Activated naive CD4-positive, alpha-beta T cell treated with anti-CD3 and anti-CD28 coated beads, Interleukin-2, amount 10 ng/mL, durations not matched to agents 7 days and 5 days (primary cell): ENCODE data around the gene ZEB1.
"Not testable (repeated sequence)": the region's sequence is repeated elsewhere in the genome, so short reads cannot be mapped to it uniquely, and the experiment has no call there.

Experiments
- CTCF ChIA-PET: fragments of 350-600 bp; sonication (Branson Sonifier 250); formaldehyde crosslinking; loops from one replicate; lab custom pipeline; 2021; ENCODE audit warnings: antibody characterized with exemption; lab: Charles Lee
- DNase-seq: peaks from one replicate; pipeline ENCODE4 v3.0.0-alpha.2; 2020
- H3K27ac Mint-ChIP-seq: one replicate; pipeline ENCODE4 v1.8.0; 2021; ENCODE audit warnings: mild to moderate bottlenecking, moderate library complexity, mixed read lengths
- H3K27me3 Mint-ChIP-seq: one replicate; pipeline ENCODE4 v1.8.0; 2021; ENCODE audit warnings: mild to moderate bottlenecking, mixed read lengths
- H3K36me3 Mint-ChIP-seq: one replicate; pipeline ENCODE4 v1.8.0; 2021; ENCODE audit warnings: mixed read lengths
- H3K4me1 Mint-ChIP-seq: one replicate; pipeline ENCODE4 v1.8.0; 2021; ENCODE audit warnings: mixed read lengths
- H3K4me3 Mint-ChIP-seq: one replicate; pipeline ENCODE4 v1.8.0; 2021; ENCODE audit warnings: mild to moderate bottlenecking, moderate library complexity, mixed read lengths
- H3K9me3 Mint-ChIP-seq: one replicate; pipeline ENCODE4 v1.8.0; 2021; ENCODE audit warnings: mixed read lengths

Gene ZEB1

DNA sequence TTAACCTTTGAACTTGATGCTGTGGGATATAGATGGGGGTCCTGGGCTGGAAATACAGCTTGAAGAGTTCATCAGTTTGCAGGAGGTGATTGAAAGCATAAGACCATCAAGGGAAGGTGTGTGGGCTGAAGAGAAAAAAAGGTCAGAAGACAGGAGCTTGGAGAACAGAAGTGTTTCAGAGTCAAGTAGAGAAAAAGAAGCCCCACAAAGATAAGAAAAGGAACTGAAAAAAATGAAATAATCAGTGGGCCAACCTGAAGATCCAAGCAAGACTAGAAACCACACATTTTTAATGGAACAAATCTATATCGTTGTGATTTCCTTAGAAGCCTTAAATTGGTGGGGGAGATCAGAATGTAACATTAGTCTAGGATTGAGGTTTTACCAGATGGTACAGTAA is 22.5 kb downstream of the ZEB1 start:
- no peaks in the 10 kb centered on the region for H3K36me3 Mint-ChIP-seq
- no peak overlapping the region for H3K4me3 Mint-ChIP-seq
- no peaks in the 10 kb centered on the region for H3K9me3 Mint-ChIP-seq
- no peak for DNase-seq
- H3K4me1 Mint-ChIP-seq = peaks cover 5% of the 10 kb centered on the region
- H3K27ac Mint-ChIP-seq = no peak overlapping the region
- no peaks in the 10 kb centered on the region for H3K27me3 Mint-ChIP-seq
- CTCF ChIA-PET = no interaction called here

DNA sequence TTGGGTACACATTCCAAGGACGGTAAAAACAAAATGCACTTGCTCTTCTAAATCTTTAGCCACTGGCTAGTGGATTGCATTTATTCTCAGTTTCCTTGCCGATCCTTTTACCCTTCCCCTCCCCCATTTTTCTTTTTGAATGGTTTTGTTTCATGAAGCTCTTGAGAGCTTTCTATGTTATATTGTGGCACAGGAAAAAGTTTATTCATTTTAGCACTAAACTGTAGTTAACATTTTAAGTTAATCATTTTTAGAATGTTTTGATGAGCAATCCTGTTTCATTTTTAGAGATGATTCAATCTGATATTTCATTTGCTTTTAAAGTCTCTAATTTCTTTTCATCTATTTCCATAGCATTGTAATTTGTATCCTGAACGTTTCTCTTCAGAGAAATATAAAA is 24.0 kb downstream of the ZEB1 start:
- CTCF ChIA-PET = interaction anchor here (0.7 kb wide), 1 partner anchor 11 kb away, joined by 3 read pairs; no protein-coding TSS in a partner anchor
- H3K27me3 Mint-ChIP-seq = no peaks in the 10 kb centered on the region
- no peaks in the 10 kb centered on the region for H3K36me3 Mint-ChIP-seq
- peaks cover 13% of the 10 kb centered on the region for H3K4me1 Mint-ChIP-seq
- H3K9me3 Mint-ChIP-seq = no peaks in the 10 kb centered on the region
- DNase-seq = no peak
- no peak overlapping the region for H3K27ac Mint-ChIP-seq
- H3K4me3 Mint-ChIP-seq = no peak overlapping the region

DNA sequence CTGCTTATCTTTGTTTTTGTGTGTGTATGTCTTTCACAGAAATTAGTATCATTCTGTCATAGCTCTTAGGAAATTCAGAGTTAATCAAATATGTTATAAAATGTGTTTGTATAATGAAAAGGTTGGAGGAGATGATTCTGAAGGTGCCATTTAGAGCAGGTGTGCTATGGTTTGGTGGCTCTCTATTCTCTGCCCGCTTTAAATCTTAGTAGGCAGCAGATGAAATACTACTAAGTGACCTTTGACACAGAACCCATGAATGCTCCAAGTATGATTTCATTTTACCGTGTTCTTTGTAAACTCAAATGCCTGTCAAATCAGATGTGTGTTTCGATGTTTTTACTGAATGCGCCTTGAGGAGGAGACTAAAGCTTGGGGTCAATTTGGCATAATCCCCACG is 24.5 kb downstream of the ZEB1 start:
- DNase-seq = no peak
- Mint-ChIP-seq H3K27me3 (no peaks in the 10 kb centered on the region), H3K36me3 (no peaks in the 10 kb centered on the region), H3K4me1 (peaks cover 19% of the 10 kb centered on the region), H3K4me3 (no peak overlapping the region), H3K9me3 (no peaks in the 10 kb centered on the region), H3K27ac (no peak overlapping the region)
- CTCF ChIA-PET = interaction anchor here (0.7 kb wide), 1 partner anchor 11 kb away, joined by 3 read pairs; no protein-coding TSS in a partner anchor

DNA sequence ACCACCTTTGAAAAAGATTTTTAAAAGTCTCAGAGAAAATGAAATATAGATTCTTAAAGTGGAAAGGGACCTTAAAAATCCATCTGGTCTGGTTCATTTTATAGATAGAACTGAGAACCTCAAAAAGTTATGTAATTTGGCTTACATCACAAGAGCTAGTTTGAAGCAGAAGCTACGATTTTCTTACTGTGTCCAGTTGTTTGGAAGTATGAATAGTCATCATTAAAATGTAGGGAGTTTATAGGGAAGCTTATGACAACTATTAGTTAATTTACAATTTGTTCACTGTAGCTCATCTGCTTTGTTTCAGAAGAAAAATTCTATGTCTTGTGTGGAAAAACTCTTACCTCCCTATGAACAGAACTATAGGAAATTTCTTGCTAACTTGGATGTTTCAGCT is 26.9 kb downstream of the ZEB1 start:
- H3K27ac Mint-ChIP-seq = no peak overlapping the region
- H3K4me3 Mint-ChIP-seq = no peak overlapping the region
- peaks cover 30% of the 10 kb centered on the region for H3K4me1 Mint-ChIP-seq
- DNase-seq = no peak
- no peaks in the 10 kb centered on the region for H3K27me3 Mint-ChIP-seq
- no peaks in the 10 kb centered on the region for H3K36me3 Mint-ChIP-seq
- CTCF ChIA-PET = interaction anchor here (0.9 kb wide), 1 partner anchor 263 kb away, joined by 3 read pairs; no protein-coding TSS in a partner anchor
- H3K9me3 Mint-ChIP-seq = no peaks in the 10 kb centered on the region

DNA sequence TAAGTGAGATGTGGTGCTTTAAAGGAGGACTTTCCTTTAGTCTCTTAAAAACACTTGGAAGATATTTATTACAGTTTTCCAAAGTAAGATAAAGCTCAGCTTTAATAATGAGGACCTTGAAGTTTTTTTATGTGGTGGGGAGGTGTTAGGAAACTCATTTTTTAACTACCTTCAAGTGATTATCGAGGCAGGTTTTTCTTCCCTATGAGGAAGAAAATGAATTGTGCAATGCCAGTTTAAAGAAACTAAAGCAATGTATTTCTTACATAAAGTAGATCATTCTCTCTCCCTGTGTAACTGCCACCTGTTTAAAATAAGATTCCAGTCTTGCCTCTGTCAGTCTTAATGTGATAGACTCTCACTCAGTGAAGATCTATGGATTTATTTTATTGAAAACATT is 27.9 kb downstream of the ZEB1 start:
- Mint-ChIP-seq H3K4me1 (peaks cover 30% of the 10 kb centered on the region), H3K27me3 (no peaks in the 10 kb centered on the region), H3K27ac (no peak overlapping the region), H3K4me3 (no peak overlapping the region), H3K9me3 (no peaks in the 10 kb centered on the region), H3K36me3 (no peaks in the 10 kb centered on the region)
- no peak for DNase-seq
- CTCF ChIA-PET = no interaction called here

DNA sequence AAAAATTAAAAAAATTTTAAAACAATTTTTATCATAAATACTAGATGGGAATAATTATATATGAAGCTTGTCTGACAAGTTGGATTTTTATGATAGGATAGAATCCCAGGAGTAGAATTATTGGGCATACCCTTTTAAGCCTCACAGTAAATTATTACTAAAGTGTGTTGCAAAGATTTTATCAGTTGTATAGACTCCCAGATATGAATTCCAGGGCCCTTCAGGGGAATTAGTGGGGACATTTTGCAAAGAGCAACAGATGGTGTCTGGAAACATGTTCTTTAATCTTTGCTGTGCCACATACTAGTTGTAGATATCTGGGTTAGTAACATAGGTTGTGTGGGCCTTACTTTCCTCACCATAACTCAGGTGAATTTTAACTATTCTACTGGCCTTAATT is 28.7 kb downstream of the ZEB1 start:
- Mint-ChIP-seq H3K27me3 (no peaks in the 10 kb centered on the region), H3K9me3 (no peaks in the 10 kb centered on the region), H3K4me1 (peaks cover 37% of the 10 kb centered on the region), H3K27ac (no peak overlapping the region), H3K36me3 (no peaks in the 10 kb centered on the region), H3K4me3 (no peak overlapping the region)
- CTCF ChIA-PET = interaction anchor here (0.7 kb wide), 1 partner anchor 14 kb away, joined by 3 read pairs; no protein-coding TSS in a partner anchor
- no peak for DNase-seq

DNA sequence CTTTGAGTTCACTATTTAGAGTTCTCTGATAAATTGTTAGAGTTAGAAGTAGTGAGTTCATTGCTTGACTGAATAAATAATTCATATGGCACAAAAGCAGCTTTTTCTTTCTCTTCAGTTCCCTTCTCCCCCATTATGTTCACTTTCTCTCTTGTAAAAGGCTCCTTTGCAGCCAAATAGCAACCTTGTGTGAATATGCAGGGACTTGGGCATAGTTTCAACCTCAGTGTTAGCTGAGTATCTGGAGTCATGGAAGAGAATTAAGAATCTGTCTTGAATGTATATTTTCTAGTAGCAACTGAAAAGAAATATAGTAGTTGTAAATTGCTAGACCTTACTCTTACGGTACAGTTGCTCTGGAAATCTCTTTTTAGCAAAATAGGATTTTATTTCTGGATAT is 31.9 kb downstream of the ZEB1 start:
- peaks cover 37% of the 10 kb centered on the region for H3K4me1 Mint-ChIP-seq
- H3K36me3 Mint-ChIP-seq = no peaks in the 10 kb centered on the region

DNA sequence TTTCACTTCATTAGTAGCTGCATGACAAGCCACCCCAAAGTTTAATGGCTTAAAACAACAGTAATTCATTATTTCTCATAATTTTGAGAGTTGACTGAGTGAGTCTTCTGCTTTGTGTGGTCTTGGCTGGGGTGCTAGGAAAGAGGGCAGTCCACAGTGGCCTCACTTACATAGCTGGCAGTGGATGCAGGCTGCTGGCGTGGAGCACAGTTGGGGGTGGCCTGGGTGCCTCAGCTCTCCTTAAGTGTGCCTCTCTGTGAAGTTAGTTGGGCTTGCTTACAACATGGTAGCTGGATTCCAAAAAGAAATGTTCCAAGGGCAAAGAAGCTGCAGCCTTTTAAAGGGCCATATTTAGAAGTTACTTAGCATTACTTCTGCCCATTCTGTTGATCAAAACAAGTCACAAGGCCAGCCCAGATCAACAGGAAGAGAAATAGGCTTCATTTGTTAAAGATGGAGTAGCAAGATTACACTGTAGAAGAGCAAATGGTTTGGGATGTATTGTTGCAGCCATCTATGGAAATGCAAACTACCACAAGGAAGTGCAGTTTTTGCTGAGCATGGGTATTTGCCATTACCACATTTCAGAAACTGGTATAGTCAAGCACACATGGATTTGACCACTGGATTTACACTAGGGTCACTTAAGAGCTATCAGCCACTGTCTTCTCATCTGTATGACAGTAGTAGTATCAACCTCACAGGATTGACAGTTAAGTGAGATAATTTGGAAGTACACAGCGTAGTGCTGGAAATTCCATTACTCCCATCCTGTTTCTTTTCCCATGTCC is 33.6 kb downstream of the ZEB1 start:
- CTCF ChIA-PET = interaction anchor here (0.8 to 1.7 kb wide), 2 partner anchors 39 to 269 kb away, joined by 3 read pairs; no protein-coding TSS in a partner anchor
- Mint-ChIP-seq H3K27me3 (no peaks in the 10 kb centered on the region), H3K27ac (no peak overlapping the region), H3K4me1 (peaks cover 32% of the 10 kb centered on the region), H3K4me3 (no peak overlapping the region), H3K9me3 (no peaks in the 10 kb centered on the region), H3K36me3 (peaks cover 2% of the 10 kb centered on the region)
- no peak for DNase-seq

More for the DNA sequence above, 31.9 kb downstream of the ZEB1 start:
- Mint-ChIP-seq H3K27ac (no peak overlapping the region), H3K27me3 (no peaks in the 10 kb centered on the region), H3K4me3 (no peak overlapping the region), H3K9me3 (no peaks in the 10 kb centered on the region)
- no peak for DNase-seq
- CTCF ChIA-PET = no interaction called here

DNA sequence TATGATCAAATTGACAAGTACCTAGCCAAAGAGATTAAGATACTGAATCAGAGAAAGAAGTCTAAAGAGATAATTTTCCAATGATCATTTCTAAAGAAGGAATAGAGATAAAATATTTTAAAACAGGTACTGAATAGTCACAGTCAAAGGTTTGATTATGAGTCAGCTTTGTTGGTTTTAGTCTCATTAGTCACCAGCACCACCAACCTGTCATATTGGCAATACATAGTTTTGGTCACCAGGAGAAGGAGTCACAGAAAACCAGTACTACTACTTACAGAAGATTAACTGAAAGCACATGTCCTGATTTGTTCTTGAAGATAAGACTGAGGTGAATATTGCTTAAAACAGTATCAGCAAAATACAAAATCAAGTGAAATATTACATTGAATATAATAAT is 34.6 kb downstream of the ZEB1 start:
- Mint-ChIP-seq H3K4me1 (peaks cover 23% of the 10 kb centered on the region), H3K4me3 (no peak overlapping the region), H3K27me3 (no peaks in the 10 kb centered on the region), H3K36me3 (peaks cover 4% of the 10 kb centered on the region), H3K27ac (no peak overlapping the region), H3K9me3 (no peaks in the 10 kb centered on the region)
- DNase-seq = no peak
- CTCF ChIA-PET = interaction anchor here (0.9 to 1.7 kb wide), 2 partner anchors 10 to 270 kb away, joined by 3 read pairs; no protein-coding TSS in a partner anchor

DNA sequence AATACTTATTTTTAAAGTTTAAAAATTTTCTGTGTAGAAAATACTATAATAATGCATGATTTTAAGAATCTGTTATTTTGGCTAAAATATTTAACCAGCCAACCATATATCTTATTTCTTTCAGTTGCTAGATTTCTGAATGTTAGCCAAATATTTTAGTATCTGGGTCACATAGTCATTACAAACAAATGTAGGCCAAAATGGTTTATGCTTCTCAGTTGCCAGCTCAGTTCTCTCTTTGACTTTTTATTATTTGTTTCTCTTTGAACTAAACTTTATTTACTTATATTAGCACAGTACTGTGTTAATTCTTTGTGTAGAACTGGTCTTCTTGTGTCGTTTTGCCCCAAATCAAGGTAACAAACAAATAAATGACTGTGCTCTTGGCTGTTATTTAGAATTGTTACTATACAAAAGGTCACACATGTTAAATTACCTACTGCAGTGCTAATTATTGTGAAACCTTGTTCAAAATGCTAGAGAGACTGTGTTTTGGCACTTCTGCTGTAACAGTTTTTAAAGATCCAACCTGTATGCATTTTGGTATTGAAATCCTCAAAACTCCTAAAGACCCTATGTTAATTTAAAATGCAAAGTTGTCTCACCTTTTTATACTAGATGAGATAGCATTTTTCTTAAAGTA is 39.8 kb downstream of the ZEB1 start:
- CTCF ChIA-PET = no interaction called here

DNA sequence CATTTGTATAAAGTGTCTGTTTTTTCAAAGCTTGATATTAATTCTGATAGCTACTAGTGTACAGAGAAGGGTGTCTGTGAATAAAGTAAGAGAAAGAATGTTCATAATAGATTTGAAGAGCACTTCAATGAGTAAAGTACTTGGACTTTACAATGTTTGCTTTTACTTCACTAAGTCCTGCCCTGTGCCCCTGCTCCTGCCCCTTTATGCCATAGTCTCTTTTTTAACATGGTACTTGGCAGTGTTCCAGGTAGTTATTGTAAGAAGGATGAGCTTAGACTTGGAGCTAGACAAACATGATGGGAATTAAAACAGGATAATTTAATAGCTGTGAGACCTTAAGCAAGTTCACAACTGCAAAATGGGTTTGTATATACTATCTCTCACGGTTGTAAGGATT is 41.0 kb downstream of the ZEB1 start:
- CTCF ChIA-PET = no interaction called here
- H3K4me3 Mint-ChIP-seq = no peak overlapping the region
- no peaks in the 10 kb centered on the region for H3K27me3 Mint-ChIP-seq
- no peak overlapping the region for H3K27ac Mint-ChIP-seq
- peaks cover 7% of the 10 kb centered on the region for H3K9me3 Mint-ChIP-seq
- DNase-seq = no peak
- H3K36me3 Mint-ChIP-seq = peaks cover 30% of the 10 kb centered on the region
- no peaks in the 10 kb centered on the region for H3K4me1 Mint-ChIP-seq

More for the DNA sequence above, 39.8 kb downstream of the ZEB1 start:
- peaks cover 25% of the 10 kb centered on the region for H3K36me3 Mint-ChIP-seq
- H3K9me3 Mint-ChIP-seq = peaks cover 7% of the 10 kb centered on the region
- no peak overlapping the region for H3K27ac Mint-ChIP-seq
- H3K27me3 Mint-ChIP-seq = no peaks in the 10 kb centered on the region
- no peak overlapping the region for H3K4me3 Mint-ChIP-seq
- H3K4me1 Mint-ChIP-seq = no peaks in the 10 kb centered on the region
- DNase-seq = no peak

DNA sequence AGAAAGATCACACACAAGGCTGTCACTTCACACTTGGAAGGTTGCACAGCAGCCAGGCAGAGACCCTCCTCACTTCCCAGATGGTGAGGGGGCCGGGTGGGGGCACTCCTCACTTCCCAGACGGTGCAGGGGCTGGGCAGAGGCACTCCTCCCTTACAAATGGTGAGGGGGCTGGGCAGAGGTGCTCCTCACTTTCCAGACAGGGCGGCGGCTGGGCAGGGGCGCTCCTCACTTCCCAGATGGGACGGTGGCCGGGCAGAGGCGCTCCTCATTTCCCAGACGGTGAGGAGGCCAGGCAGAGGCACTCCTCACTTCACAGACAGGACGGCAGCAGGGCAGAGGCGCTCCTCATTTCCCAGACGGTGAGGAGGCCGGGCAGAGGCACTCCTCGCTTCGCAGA is 42.5 kb downstream of the ZEB1 start:
- CTCF ChIA-PET, H3K27ac Mint-ChIP-seq, H3K4me3 Mint-ChIP-seq, DNase-seq, H3K4me1 Mint-ChIP-seq, H3K27me3 Mint-ChIP-seq, H3K9me3 Mint-ChIP-seq: not testable (repeated sequence)
- peaks cover 28% of the 10 kb centered on the region for H3K36me3 Mint-ChIP-seq

DNA sequence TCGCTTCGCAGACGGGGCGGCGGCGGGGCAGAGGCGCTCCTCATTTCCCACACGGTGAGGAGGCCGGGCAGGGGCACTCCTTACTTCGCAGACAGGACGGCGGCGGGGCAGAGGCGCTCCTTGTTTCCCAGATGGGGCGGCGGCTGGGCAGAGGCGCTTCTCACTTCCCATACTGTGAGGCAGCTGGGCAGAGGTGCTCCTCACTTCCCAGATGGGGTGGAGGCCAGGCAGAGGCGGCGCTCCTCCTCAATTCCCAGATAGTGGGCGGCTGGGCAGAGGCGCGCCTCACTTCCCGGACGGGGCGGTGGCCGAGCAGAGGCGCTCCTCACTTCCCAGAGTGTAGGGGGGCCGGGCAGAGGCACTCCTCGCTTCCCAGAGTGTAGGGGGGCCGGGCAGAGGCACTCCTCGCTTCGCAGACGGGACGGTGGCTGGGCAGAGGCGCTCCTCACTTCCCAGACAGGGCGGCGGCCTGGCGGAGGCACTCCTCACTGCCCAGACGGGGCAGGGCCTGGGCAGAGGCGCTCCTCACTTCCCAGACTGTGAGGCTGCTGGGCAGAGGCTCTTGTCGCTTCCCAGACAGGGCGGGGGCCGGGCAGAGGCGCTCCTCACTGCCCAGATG is 43.1 kb downstream of the ZEB1 start:
- CTCF ChIA-PET = no interaction called here
- Mint-ChIP-seq H3K36me3 (peaks cover 28% of the 10 kb centered on the region), H3K9me3 (peaks cover 7% of the 10 kb centered on the region), H3K27ac (no peak overlapping the region), H3K4me3 (no peak overlapping the region), H3K4me1 (no peaks in the 10 kb centered on the region), H3K27me3 (no peaks in the 10 kb centered on the region)
- no peak for DNase-seq

DNA sequence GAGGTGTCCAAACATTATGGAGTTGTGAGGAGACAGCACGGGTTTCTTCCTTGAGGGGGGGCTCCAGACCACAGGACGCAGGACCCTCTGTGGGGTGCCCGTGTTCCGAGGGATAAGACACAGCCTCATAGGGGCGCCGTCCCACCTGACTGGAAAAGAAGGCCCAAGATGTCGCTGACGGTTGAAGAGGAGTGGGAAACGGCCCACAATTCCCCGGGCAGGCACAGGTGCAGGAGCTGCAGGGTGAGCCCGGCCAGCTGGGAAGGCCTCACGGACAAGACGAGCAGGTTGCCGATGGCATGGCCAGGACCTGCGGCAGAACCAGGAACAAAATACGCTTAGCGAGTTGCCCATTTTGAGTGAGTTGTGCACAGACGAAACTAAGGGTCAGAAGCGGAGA is 44.7 kb downstream of the ZEB1 start:
- H3K27me3 Mint-ChIP-seq, H3K27ac Mint-ChIP-seq, CTCF ChIA-PET, DNase-seq, H3K4me3 Mint-ChIP-seq, H3K9me3 Mint-ChIP-seq, H3K4me1 Mint-ChIP-seq: not testable (repeated sequence)
- H3K36me3 Mint-ChIP-seq = peaks cover 28% of the 10 kb centered on the region
